Tongue (tissue), 2 donors: ENCODE data around the gene EHD2. TPM values are rescaled to one million over a fixed set of nuclear protein-coding genes. Genes with fewer than 3 reads are reported as not detected.
"Not testable (repeated sequence)": the region's sequence is repeated elsewhere in the genome, so short reads cannot be mapped to it uniquely, and the experiment has no call there.

Experiments used
- DNase-seq: peaks from one replicate; pipeline ENCODE4 v3.0.0-alpha.2; 2015
- total RNA-seq: library from RNA; depleted of rRNA; stranded (reverse); fragments of >200 nt; gene quantifications from one replicate; pipeline ENCODE4 v1.2.3, GENCODE V29; 2014

The EHD2 gene
- 79.6 TPM for total RNA-seq

- DNase-seq: peak; percentile 92
These were observed at the start of gene EHD2 for GRCh38 chr19:47713046-47714021. TSS of gene EHD2 (plus strand) at chr19:47713422. CDS start at chr19:47716613, 3,191 bp downstream.

GRCh38 chr19:47663435-47663910 is 49.7 kb upstream of the EHD2 start:
- no peak for DNase-seq

- DNase-seq: no peak
These were observed 49.1 kb upstream of the EHD2 start for GRCh38 chr19:47663911-47664771.

GRCh38 chr19:47668556-47668955 is 44.7 kb upstream of the EHD2 start:
- DNase-seq: not testable (repeated sequence)

GRCh38 chr19:47670736-47671135 is 42.5 kb upstream of the EHD2 start:
- no peak for DNase-seq

GRCh38 chr19:47671499-47671898 is 41.7 kb upstream of the EHD2 start:
- no peak for DNase-seq

- DNase-seq: no peak
These were observed 39.8 kb upstream of the EHD2 start for GRCh38 chr19:47673426-47673825.

- no peak for DNase-seq
These were observed 38.7 kb upstream of the EHD2 start for GRCh38 chr19:47674548-47674947.

GRCh38 chr19:47675271-47675670 is 38.0 kb upstream of the EHD2 start:
- no peak for DNase-seq

- DNase-seq: no peak
These were observed 37.4 kb upstream of the EHD2 start for GRCh38 chr19:47675859-47676258.

GRCh38 chr19:47676811-47677210 is 36.4 kb upstream of the EHD2 start:
- no peak for DNase-seq

- DNase-seq: no peak
These were observed 33.8 kb upstream of the EHD2 start for GRCh38 chr19:47679251-47679900.

GRCh38 chr19:47679922-47680857 is 33.0 kb upstream of the EHD2 start:
- no peak for DNase-seq

- DNase-seq: no peak
These were observed 32.3 kb upstream of the EHD2 start for GRCh38 chr19:47680858-47681332.

- DNase-seq: no peak
These were observed 31.8 kb upstream of the EHD2 start for GRCh38 chr19:47681388-47681787.

- no peak for DNase-seq
These were observed 31.3 kb upstream of the EHD2 start for GRCh38 chr19:47681936-47682335.

- DNase-seq: no peak
These were observed 30.3 kb upstream of the EHD2 start for GRCh38 chr19:47682939-47683338.

- no peak for DNase-seq
These were observed 26.4 kb upstream of the EHD2 start for GRCh38 chr19:47686679-47687450.

GRCh38 chr19:47687906-47688305 is 25.3 kb upstream of the EHD2 start:
- DNase-seq: no peak

GRCh38 chr19:47691090-47691489 is 22.1 kb upstream of the EHD2 start:
- no peak for DNase-seq
